GM12878 (cell line): ENCODE data around the gene OR51F2. TPM values are rescaled to one million over a fixed set of nuclear protein-coding genes. Genes with fewer than 3 reads are reported as not detected.

Experiments used
- ATAC-seq: fragments of 200-7000 bp; cut with Tn5 transposase; 3 replicates; pipeline ENCODE4 v1.9.1; 2020; ENCODE audit warnings: mild to moderate bottlenecking, moderate library complexity
- BruUV-seq: library from RNA; stranded (reverse); fragments of 400-500 nt; replicated peaks from 2 replicates; lab custom pipeline; 2021; lab: Mats Ljungman, UMichigan
- CTCF ChIA-PET: fragments of 300-600 bp; sonication (Branson Sonifier 250); formaldehyde crosslinking; extraction: SDS; loops from one replicate; lab custom pipeline; 2021; ENCODE audit warnings: inconsistent platforms; lab: Yijun Ruan, JAX
- POLR2A ChIA-PET: fragments of 350-600 bp; formaldehyde crosslinking; extraction: SDS; loops from one replicate; lab custom pipeline; 2021; ENCODE audit warnings: inconsistent platforms; lab: Charles Lee
- RAD21 ChIA-PET: fragments of 300-600 bp; sonication (Branson Sonifier 250); formaldehyde crosslinking; loops from one replicate; lab custom pipeline; 2023; ENCODE audit warnings: antibody characterized with exemption; ENCODE audit not compliant: unreplicated experiment; lab: Charles Lee
- SMC1A ChIA-PET: fragments of 300-600 bp; sonication (Branson Sonifier 250); formaldehyde crosslinking; loops from one replicate; lab custom pipeline; 2023; ENCODE audit not compliant: unreplicated experiment, uncharacterized antibody; lab: Charles Lee
- DNase-seq: peaks from one replicate; pipeline ENCODE4 v3.0.0-alpha.2; 2011; ENCODE audit warnings: low read depth, low spot score
- FAIRE-seq: peaks from 3 replicates; lab custom pipeline; 2011; peaks lifted over from hg19 to GRCh38; lab: Jason Lieb, UNC
- H2AFZ ChIP-seq: 2 replicates; pipeline ENCODE4 v1.6.0; 2011; ENCODE audit warnings: low read depth, low read length, control low read depth; ENCODE audit not compliant: control insufficient read depth
- H3K27ac ChIP-seq: 2 replicates; pipeline ENCODE4 v1.5.1; 2011; ENCODE audit warnings: control low read depth; ENCODE audit not compliant: control insufficient read depth, insufficient read depth
- H3K27me3 ChIP-seq, 2 experiments: replicated peaks in 1 of 2; 2 replicates each; pipeline versions ENCODE4 v1.6.0 to v1.6.1; 2011; ENCODE audit warnings: low read length in 1 of 2; ENCODE audit not compliant: control insufficient read depth in 2 of 2, insufficient read depth in 2 of 2
- H3K36me3 ChIP-seq, 2 experiments: 2 replicates each; pipeline ENCODE4 v1.5.1; 2011; ENCODE audit warnings: low read length in 1 of 2; ENCODE audit not compliant: control insufficient read depth in 2 of 2, insufficient read depth in 2 of 2
- H3K4me1 ChIP-seq: 2 replicates; pipeline ENCODE4 v1.6.1; 2011; ENCODE audit warnings: mild to moderate bottlenecking, low read length, moderate library complexity, mixed read lengths; ENCODE audit not compliant: control insufficient read depth, insufficient read depth
- H3K4me2 ChIP-seq: 2 replicates; pipeline ENCODE4 v1.6.0; 2011; ENCODE audit warnings: control low read depth; ENCODE audit not compliant: control insufficient read depth, insufficient read depth
- H3K4me3 ChIP-seq: fragments of 200-600 bp; sonication (generic); 2 replicates; pipeline ENCODE4 v1.5.1; 2016
- H3K79me2 ChIP-seq: 2 replicates; pipeline ENCODE4 v1.6.0; 2011; ENCODE audit warnings: low read length; ENCODE audit not compliant: control insufficient read depth, insufficient read depth
- H3K9ac ChIP-seq: 2 replicates; pipeline ENCODE4 v1.8.0; 2011; ENCODE audit warnings: low read length, control low read depth, mixed read lengths; ENCODE audit not compliant: control insufficient read depth, insufficient read depth
- H3K9me3 ChIP-seq: replicated peaks from 3 replicates; pipeline ENCODE4 v1.5.1; 2011; ENCODE audit warnings: mild to moderate bottlenecking, low read length; ENCODE audit not compliant: control insufficient read depth, insufficient read depth
- H4K20me1 ChIP-seq: 2 replicates; pipeline ENCODE4 v1.6.0; 2011; ENCODE audit not compliant: control insufficient read depth, insufficient read depth
- CEBPB ChIP-seq, 2 experiments: fragments of 150-350 bp in 1 of 2; IDR thresholded peaks; 2 replicates each; pipeline ENCODE4 v1.6.1; 2012 to 2014; ENCODE audit warnings: low read depth in 2 of 2, low read length in 2 of 2, borderline replicate concordance in 1 of 2, inconsistent platforms in 1 of 2
- CREB1 ChIP-seq: IDR thresholded peaks from 2 replicates; pipeline ENCODE4 v1.6.1; 2012; ENCODE audit warnings: low read depth, mild to moderate bottlenecking, inconsistent platforms
- HDAC2 ChIP-seq: fragments of 200-600 bp; sonication (generic); IDR thresholded peaks from 2 replicates; pipeline ENCODE4 v1.6.1; 2017
- LARP7 ChIP-seq: fragments of 450-650 bp; IDR thresholded peaks from 2 replicates; pipeline ENCODE4 v1.6.1; 2017; ENCODE audit warnings: mild to moderate bottlenecking
- RELB ChIP-seq: fragments of 450-650 bp; IDR thresholded peaks from 2 replicates; pipeline ENCODE4 v1.6.1; 2017; ENCODE audit warnings: low read depth, mild to moderate bottlenecking, moderate library complexity
- RFX5 ChIP-seq: IDR thresholded peaks from 2 replicates; pipeline ENCODE4 v1.6.1; 2011; ENCODE audit warnings: low read depth, low read length, improper control_type of control experiment
- TBL1XR1 ChIP-seq: IDR thresholded peaks from 2 replicates; pipeline ENCODE4 v1.6.1; 2012; ENCODE audit warnings: low read depth, low read length, improper control_type of control experiment
- ZNF622 ChIP-seq: fragments of 450-650 bp; IDR thresholded peaks from 2 replicates; pipeline ENCODE4 v1.6.1; 2017; ENCODE audit warnings: mild to moderate bottlenecking, inconsistent platforms
- WGBS: methylation state at CpG from one replicate; pipeline ENCODE4 v1.1.6; 2016; ENCODE audit warnings: low lambda C conversion rate; ENCODE audit not compliant: insufficient replicate concordance, insufficient coverage; ENCODE audit errors: missing lambda C conversion rate; 5-methylcytosine and 5-hydroxymethylcytosine counted together
- in situ Hi-C: fragments of 300-500 bp; cut with MboI; formaldehyde crosslinking; loops from 9 replicates; pipeline ENCODE4 v1.14.3; 2018; ENCODE audit warnings: mixed read lengths
- intact Hi-C: fragments of 100-400 bp; cut with micrococcal nuclease; formaldehyde crosslinking; loops from one replicate; pipeline ENCODE4 v1.14.2; 2022; ENCODE audit not compliant: unreplicated experiment
- polyA plus RNA-seq, 11 experiments: library from polyadenylated mRNA; depleted of rRNA in 4 of 11; unstranded in 6 of 11; stranded (reverse) in 5 of 11; fragments of >200 nt; fragmentation: Nextera tagmentation in 4 of 11; fragmentation: Illumina TruSeq in 1 of 11; extraction: Ambion mirVana in 4 of 11; extraction: Trizol in 1 of 11; gene quantifications; 1 replicate in 1 of 11; 2 replicates in 10 of 11; pipeline versions ENCODE4 v1.2.1 to v1.2.3, GENCODE V29; 2011 to 2016; ENCODE audit warnings: inconsistent platforms in 2 of 11, missing spikeins in 2 of 11, low read depth in 1 of 11
- total RNA-seq, 4 experiments: library from RNA; depleted of rRNA in 3 of 4; stranded (reverse); fragments of >200 nt in 3 of 4; fragmentation: Illumina TruSeq in 1 of 4; extraction: Trizol in 1 of 4; gene quantifications; 2 replicates each; pipeline versions ENCODE4 v1.2.1 to v1.2.3, GENCODE V29; 2013 to 2021

OR51F2 gene
- total and polyA plus RNA-seq, 10 of the 15 experiments (the other 5 are each of a cell fraction or from before 2014, with no cell fraction given) = not detected

- ChIA-PET RAD21 (no interaction called here), CTCF (no interaction called here), POLR2A (no interaction called here), SMC1A (interaction anchor here (0.9 kb wide), 1 partner anchor 9 kb away, joined by 3 read pairs; no protein-coding TSS in a partner anchor)
- in situ Hi-C loops = no loop called here
- intact Hi-C loops = no loop called here
- FAIRE-seq = no peak
- H4K20me1 ChIP-seq = no peaks in the 10 kb centered on the region
- H3K27ac ChIP-seq = no peak overlapping the region
- no TSS peak for BruUV-seq
- WGBS = 0% methylated on average over 1 of the region's 1 CpG
- DNase-seq = no peak
- no peak overlapping the region for H3K9ac ChIP-seq
- no peaks in the 10 kb centered on the region for H3K27me3 ChIP-seq
- no peaks in the 10 kb centered on the region; the same call in 2 of the 3 replicates for H3K9me3 ChIP-seq
- no peak overlapping the region for H3K4me3 ChIP-seq
- ATAC-seq = no peak
- H3K4me1 ChIP-seq = no peaks in the 10 kb centered on the region
- no peak overlapping the region for H2AFZ ChIP-seq
- no peak overlapping the region for H3K4me2 ChIP-seq
- no peaks in the 10 kb centered on the region for H3K79me2 ChIP-seq
- H3K36me3 ChIP-seq = no peaks in the 10 kb centered on the region
- TF ChIP-seq CEBPB (IDR thresholded peaks at IDR 0.05; ENCODE audit: borderline replicate concordance in 1 of 2, low read depth in 2 of 2, low read length in 2 of 2) (no peak), RELB (no peak), LARP7 (no peak), RFX5 (no peak), HDAC2 (no peak), CREB1 (no peak), TBL1XR1 (no peak), ZNF622 (no peak)
Measured at GRCh38 chr11:4865855-4866254, 44.7 kb downstream of the OR51F2 start.

Other genes with a start within 250 kb of the OR51F2 start
Only the 7 nearest of the 20 such genes appear.
- not detected in 2 replicates for gene OR51F1, start 51.4 kb upstream of the OR51F2 start, total RNA-seq (2014; rRNA removed)
- not detected in 2 replicates for gene OR51F1, start 51.4 kb upstream of the OR51F2 start, total RNA-seq (2014; rRNA removed; fragmentation: Illumina TruSeq; extraction: Trizol)
- gene OR51F1, start 51.4 kb upstream of the OR51F2 start, total RNA-seq (2021) = not detected in 2 replicates
- gene OR51F1, start 51.4 kb upstream of the OR51F2 start, polyA plus RNA-seq (2011; rRNA removed) = not detected in 2 replicates
- not detected in 2 replicates for gene OR51F1, start 51.4 kb upstream of the OR51F2 start, polyA plus RNA-seq (2014; fragmentation: Illumina TruSeq; extraction: Trizol)
- gene OR51F1, start 51.4 kb upstream of the OR51F2 start, polyA plus RNA-seq (2014; fragmentation: Nextera tagmentation; extraction: Ambion mirVana) = not detected
- not detected in 2 replicates for gene OR51F1, start 51.4 kb upstream of the OR51F2 start, polyA plus RNA-seq (2014; rRNA removed)
- not detected for gene OR51F1, start 51.4 kb upstream of the OR51F2 start, polyA plus RNA-seq (2016; fragmentation: Nextera tagmentation; extraction: Ambion mirVana)
- not detected in 2 replicates for gene OR52R1, start 16.9 kb upstream of the OR51F2 start, total RNA-seq (2014; rRNA removed)
- not detected in 2 replicates for gene OR52R1, start 16.9 kb upstream of the OR51F2 start, total RNA-seq (2014; rRNA removed; fragmentation: Illumina TruSeq; extraction: Trizol)
- not detected in 2 replicates for gene OR52R1, start 16.9 kb upstream of the OR51F2 start, total RNA-seq (2021)
- gene OR52R1, start 16.9 kb upstream of the OR51F2 start, polyA plus RNA-seq (2011; rRNA removed) = not detected in 2 replicates
- gene OR52R1, start 16.9 kb upstream of the OR51F2 start, polyA plus RNA-seq (2014; fragmentation: Illumina TruSeq; extraction: Trizol) = not detected in 2 replicates
- not detected for gene OR52R1, start 16.9 kb upstream of the OR51F2 start, polyA plus RNA-seq (2014; fragmentation: Nextera tagmentation; extraction: Ambion mirVana)
- not detected in 2 replicates for gene OR52R1, start 16.9 kb upstream of the OR51F2 start, polyA plus RNA-seq (2014; rRNA removed)
- not detected for gene OR52R1, start 16.9 kb upstream of the OR51F2 start, polyA plus RNA-seq (2016; fragmentation: Nextera tagmentation; extraction: Ambion mirVana)
- not detected in 2 replicates for gene OR51S1, start 27.9 kb downstream of the OR51F2 start, total RNA-seq (2014; rRNA removed)
- not detected in 2 replicates for gene OR51S1, start 27.9 kb downstream of the OR51F2 start, total RNA-seq (2014; rRNA removed; fragmentation: Illumina TruSeq; extraction: Trizol)
- gene OR51S1, start 27.9 kb downstream of the OR51F2 start, total RNA-seq (2021) = not detected in 2 replicates
- gene OR51S1, start 27.9 kb downstream of the OR51F2 start, polyA plus RNA-seq (2011; rRNA removed) = not detected in 2 replicates
- not detected in 2 replicates for gene OR51S1, start 27.9 kb downstream of the OR51F2 start, polyA plus RNA-seq (2014; fragmentation: Illumina TruSeq; extraction: Trizol)
- not detected for gene OR51S1, start 27.9 kb downstream of the OR51F2 start, polyA plus RNA-seq (2014; fragmentation: Nextera tagmentation; extraction: Ambion mirVana)
- gene OR51S1, start 27.9 kb downstream of the OR51F2 start, polyA plus RNA-seq (2014; rRNA removed) = not detected in 2 replicates
- gene OR51S1, start 27.9 kb downstream of the OR51F2 start, polyA plus RNA-seq (2016; fragmentation: Nextera tagmentation; extraction: Ambion mirVana) = not detected
- not detected in 2 replicates for gene OR51T1, start 60.6 kb downstream of the OR51F2 start, total RNA-seq (2014; rRNA removed)
- not detected in 2 replicates for gene OR51T1, start 60.6 kb downstream of the OR51F2 start, total RNA-seq (2014; rRNA removed; fragmentation: Illumina TruSeq; extraction: Trizol)
- not detected in 2 replicates for gene OR51T1, start 60.6 kb downstream of the OR51F2 start, total RNA-seq (2021)
- gene OR51T1, start 60.6 kb downstream of the OR51F2 start, polyA plus RNA-seq (2011; rRNA removed) = not detected in 2 replicates
- gene OR51T1, start 60.6 kb downstream of the OR51F2 start, polyA plus RNA-seq (2014; fragmentation: Illumina TruSeq; extraction: Trizol) = not detected in 2 replicates
- not detected for gene OR51T1, start 60.6 kb downstream of the OR51F2 start, polyA plus RNA-seq (2014; fragmentation: Nextera tagmentation; extraction: Ambion mirVana)
- gene OR51T1, start 60.6 kb downstream of the OR51F2 start, polyA plus RNA-seq (2014; rRNA removed) = not detected in 2 replicates
- not detected for gene OR51T1, start 60.6 kb downstream of the OR51F2 start, polyA plus RNA-seq (2016; fragmentation: Nextera tagmentation; extraction: Ambion mirVana)
- gene OR51A7, start 82.5 kb downstream of the OR51F2 start, total RNA-seq (2014; rRNA removed) = not detected in 2 replicates
- not detected in 2 replicates for gene OR51A7, start 82.5 kb downstream of the OR51F2 start, total RNA-seq (2014; rRNA removed; fragmentation: Illumina TruSeq; extraction: Trizol)
- not detected in 2 replicates for gene OR51A7, start 82.5 kb downstream of the OR51F2 start, total RNA-seq (2021)
- not detected in 2 replicates for gene OR51A7, start 82.5 kb downstream of the OR51F2 start, polyA plus RNA-seq (2011; rRNA removed)
- gene OR51A7, start 82.5 kb downstream of the OR51F2 start, polyA plus RNA-seq (2014; fragmentation: Illumina TruSeq; extraction: Trizol) = not detected in 2 replicates
- not detected for gene OR51A7, start 82.5 kb downstream of the OR51F2 start, polyA plus RNA-seq (2014; fragmentation: Nextera tagmentation; extraction: Ambion mirVana)
- not detected in 2 replicates for gene OR51A7, start 82.5 kb downstream of the OR51F2 start, polyA plus RNA-seq (2014; rRNA removed)
- gene OR51A7, start 82.5 kb downstream of the OR51F2 start, polyA plus RNA-seq (2016; fragmentation: Nextera tagmentation; extraction: Ambion mirVana) = not detected
- gene OR51G2, start 98.0 kb downstream of the OR51F2 start, total RNA-seq (2014; rRNA removed) = not detected in 2 replicates
- not detected in 2 replicates for gene OR51G2, start 98.0 kb downstream of the OR51F2 start, total RNA-seq (2014; rRNA removed; fragmentation: Illumina TruSeq; extraction: Trizol)
- gene OR51G2, start 98.0 kb downstream of the OR51F2 start, total RNA-seq (2021) = not detected in 2 replicates
- not detected in 2 replicates for gene OR51G2, start 98.0 kb downstream of the OR51F2 start, polyA plus RNA-seq (2011; rRNA removed)
- gene OR51G2, start 98.0 kb downstream of the OR51F2 start, polyA plus RNA-seq (2014; fragmentation: Illumina TruSeq; extraction: Trizol) = not detected in 2 replicates
- gene OR51G2, start 98.0 kb downstream of the OR51F2 start, polyA plus RNA-seq (2014; fragmentation: Nextera tagmentation; extraction: Ambion mirVana) = not detected
- not detected in 2 replicates for gene OR51G2, start 98.0 kb downstream of the OR51F2 start, polyA plus RNA-seq (2014; rRNA removed)
- gene OR51G2, start 98.0 kb downstream of the OR51F2 start, polyA plus RNA-seq (2016; fragmentation: Nextera tagmentation; extraction: Ambion mirVana) = not detected
- not detected in 2 replicates for gene OR51G1, start 103.0 kb downstream of the OR51F2 start, total RNA-seq (2014; rRNA removed)
- not detected in 2 replicates for gene OR51G1, start 103.0 kb downstream of the OR51F2 start, total RNA-seq (2014; rRNA removed; fragmentation: Illumina TruSeq; extraction: Trizol)
- gene OR51G1, start 103.0 kb downstream of the OR51F2 start, total RNA-seq (2021) = not detected in 2 replicates
- not detected in 2 replicates for gene OR51G1, start 103.0 kb downstream of the OR51F2 start, polyA plus RNA-seq (2011; rRNA removed)
- gene OR51G1, start 103.0 kb downstream of the OR51F2 start, polyA plus RNA-seq (2014; fragmentation: Illumina TruSeq; extraction: Trizol) = not detected in 2 replicates
- gene OR51G1, start 103.0 kb downstream of the OR51F2 start, polyA plus RNA-seq (2014; fragmentation: Nextera tagmentation; extraction: Ambion mirVana) = not detected
- not detected in 2 replicates for gene OR51G1, start 103.0 kb downstream of the OR51F2 start, polyA plus RNA-seq (2014; rRNA removed)
- not detected for gene OR51G1, start 103.0 kb downstream of the OR51F2 start, polyA plus RNA-seq (2016; fragmentation: Nextera tagmentation; extraction: Ambion mirVana)